Nephron progenitor cell (in vitro differentiated cells): ENCODE data around the gene ABCA1.

Experiments used
- DNase-seq: peaks from one replicate; pipeline ENCODE4 v3.0.0; 2021
- H3K27ac Mint-ChIP-seq: 2 replicates; pipeline ENCODE4 v1.8.0; 2021; ENCODE audit warnings: mild to moderate bottlenecking, moderate library complexity, mixed read lengths
- H3K27me3 Mint-ChIP-seq: 2 replicates; pipeline ENCODE4 v1.8.0; 2021; ENCODE audit warnings: mild to moderate bottlenecking, low read depth, mixed read lengths; ENCODE audit not compliant: poor library complexity
- H3K36me3 Mint-ChIP-seq: 2 replicates; pipeline ENCODE4 v1.8.0; 2021; ENCODE audit warnings: low read depth, mixed read lengths
- H3K4me1 Mint-ChIP-seq: 2 replicates; pipeline ENCODE4 v1.8.0; 2021; ENCODE audit warnings: mixed read lengths
- H3K4me3 Mint-ChIP-seq: 2 replicates; pipeline ENCODE4 v1.8.0; 2021; ENCODE audit warnings: mild to moderate bottlenecking, moderate library complexity, mixed read lengths
- H3K9me3 Mint-ChIP-seq: 2 replicates; pipeline ENCODE4 v1.8.0; 2021; ENCODE audit warnings: mild to moderate bottlenecking, moderate library complexity, mixed read lengths
- TF ChIP-seq, protein P1 (sequence below): fragments of 200-600 bp; sonication (generic); IDR thresholded peaks from 2 replicates; pipeline ENCODE4 v1.5.0; 2021; ENCODE audit warnings: antibody characterized with exemption

Gene ABCA1

GRCh38 chr9:104758974-104759373 is 169.0 kb downstream of the ABCA1 start:
- peaks cover 3% of the 10 kb centered on the region for H3K27me3 Mint-ChIP-seq
- no peak overlapping the region for H3K4me3 Mint-ChIP-seq
- H3K36me3 Mint-ChIP-seq = no peaks in the 10 kb centered on the region
- H3K4me1 Mint-ChIP-seq = no peaks in the 10 kb centered on the region
- TF ChIP-seq, protein P1, sequence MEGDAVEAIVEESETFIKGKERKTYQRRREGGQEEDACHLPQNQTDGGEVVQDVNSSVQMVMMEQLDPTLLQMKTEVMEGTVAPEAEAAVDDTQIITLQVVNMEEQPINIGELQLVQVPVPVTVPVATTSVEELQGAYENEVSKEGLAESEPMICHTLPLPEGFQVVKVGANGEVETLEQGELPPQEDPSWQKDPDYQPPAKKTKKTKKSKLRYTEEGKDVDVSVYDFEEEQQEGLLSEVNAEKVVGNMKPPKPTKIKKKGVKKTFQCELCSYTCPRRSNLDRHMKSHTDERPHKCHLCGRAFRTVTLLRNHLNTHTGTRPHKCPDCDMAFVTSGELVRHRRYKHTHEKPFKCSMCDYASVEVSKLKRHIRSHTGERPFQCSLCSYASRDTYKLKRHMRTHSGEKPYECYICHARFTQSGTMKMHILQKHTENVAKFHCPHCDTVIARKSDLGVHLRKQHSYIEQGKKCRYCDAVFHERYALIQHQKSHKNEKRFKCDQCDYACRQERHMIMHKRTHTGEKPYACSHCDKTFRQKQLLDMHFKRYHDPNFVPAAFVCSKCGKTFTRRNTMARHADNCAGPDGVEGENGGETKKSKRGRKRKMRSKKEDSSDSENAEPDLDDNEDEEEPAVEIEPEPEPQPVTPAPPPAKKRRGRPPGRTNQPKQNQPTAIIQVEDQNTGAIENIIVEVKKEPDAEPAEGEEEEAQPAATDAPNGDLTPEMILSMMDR = no peak
- DNase-seq = no peak
- H3K9me3 Mint-ChIP-seq = peaks cover 5% of the 10 kb centered on the region
- no peak overlapping the region for H3K27ac Mint-ChIP-seq

GRCh38 chr9:104750185-104750767 is 177.7 kb downstream of the ABCA1 start:
- no peak for DNase-seq
- Mint-ChIP-seq H3K36me3 (peaks cover 6% of the 10 kb centered on the region), H3K27me3 (peaks cover 8% of the 10 kb centered on the region), H3K4me1 (peaks cover 29% of the 10 kb centered on the region), H3K4me3 (no peak overlapping the region), H3K27ac (no peak overlapping the region), H3K9me3 (no peaks in the 10 kb centered on the region)
- TF ChIP-seq, protein P1 = no peak

- TF ChIP-seq, protein P1 = no peak
- peaks cover 8% of the 10 kb centered on the region for H3K27me3 Mint-ChIP-seq
- DNase-seq = no peak
- peaks cover 29% of the 10 kb centered on the region for H3K4me1 Mint-ChIP-seq
- peaks cover 6% of the 10 kb centered on the region for H3K36me3 Mint-ChIP-seq
- H3K4me3 Mint-ChIP-seq = peak overlapping the region; percentile 98
- no peaks in the 10 kb centered on the region for H3K9me3 Mint-ChIP-seq
- H3K27ac Mint-ChIP-seq = peak overlapping the region; percentile 54
Measured at GRCh38 chr9:104748359-104749031, 179.5 kb downstream of the ABCA1 start.

GRCh38 chr9:104747565-104748358 is 180.2 kb downstream of the ABCA1 start, which contains the start of gene NIPSNAP3A:
Gene NIPSNAP3A (plus strand): TSS chr9:104747683. CDS start chr9:104747793, 110 bp downstream.
- H3K27ac Mint-ChIP-seq = peak within 1 kb of the TSS; percentile 79

DNA sequence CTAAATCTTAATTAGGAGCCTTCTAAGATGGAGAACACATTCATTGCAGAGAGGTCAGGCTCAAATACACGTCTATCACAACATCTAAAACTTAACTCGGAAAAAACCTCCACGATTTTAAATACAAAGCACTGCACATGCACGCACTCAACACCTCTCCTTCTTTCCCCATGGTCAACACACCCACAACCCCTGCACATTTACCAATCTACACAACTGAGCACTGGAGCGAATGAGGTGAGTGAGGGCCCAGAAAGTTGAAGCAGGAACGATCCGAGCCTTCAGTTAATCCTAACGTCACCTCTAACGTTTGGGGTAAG is 180.8 kb downstream of the ABCA1 start:
- Mint-ChIP-seq H3K4me1 (peaks cover 29% of the 10 kb centered on the region), H3K4me3 (peak overlapping the region; percentile 98), H3K9me3 (no peaks in the 10 kb centered on the region), H3K27me3 (peaks cover 8% of the 10 kb centered on the region), H3K36me3 (peaks cover 3% of the 10 kb centered on the region), H3K27ac (peak overlapping the region; percentile 79)
- TF ChIP-seq, protein P1 = no peak
- no peak for DNase-seq

More at GRCh38 chr9:104747565-104748358, 180.2 kb downstream of the ABCA1 start, which contains the start of gene NIPSNAP3A:
- H3K36me3 Mint-ChIP-seq = peaks cover 6% of the 10 kb centered on the region
- H3K4me1 Mint-ChIP-seq = peaks cover 29% of the 10 kb centered on the region
- DNase-seq = peak; percentile 87
- TF ChIP-seq, protein P1 = no peak
- H3K27me3 Mint-ChIP-seq = peaks cover 8% of the 10 kb centered on the region
- H3K9me3 Mint-ChIP-seq = no peaks in the 10 kb centered on the region
- H3K4me3 Mint-ChIP-seq = peak within 1 kb of the TSS; percentile 98
